SU-DHL-6 (cell line): ENCODE measurements around the gene SPAG4.

Experiments used
- H2AFZ ChIP-seq: fragments of 200-600 bp; sonication (generic); 2 replicates; pipeline ENCODE4 v1.6.1; 2014; ENCODE audit warnings: low read depth, mild to moderate bottlenecking, moderate library complexity, mixed read lengths, antibody characterized with exemption, low read length; ENCODE audit not compliant: severe bottlenecking
- H3F3A ChIP-seq: fragments of 200-600 bp; shearing (Covaris generic); 2 replicates; pipeline ENCODE4 v1.6.0; 2016; ENCODE audit warnings: antibody characterized with exemption, mild to moderate bottlenecking; ENCODE audit not compliant: insufficient read depth
- H3K27ac ChIP-seq: fragments of 200-600 bp; sonication (generic); 2 replicates; pipeline ENCODE4 v1.5.1; 2016; ENCODE audit warnings: low read depth, mild to moderate bottlenecking, low read length, moderate library complexity, mixed read lengths
- H3K27me3 ChIP-seq: fragments of 200-600 bp; sonication (generic), shearing (Covaris generic); 2 replicates; pipeline ENCODE4 v1.6.0; 2014; ENCODE audit warnings: mild to moderate bottlenecking, low read length
- H3K36me3 ChIP-seq: fragments of 200-600 bp; sonication (generic); 2 replicates; pipeline ENCODE4 v1.6.1; 2014; ENCODE audit warnings: mild to moderate bottlenecking, low read length, mixed read lengths
- H3K4me2 ChIP-seq: fragments of 300-600, 200-600 bp; shearing (Covaris generic), sonication (generic); 2 replicates; pipeline ENCODE4 v1.6.0; 2014; ENCODE audit warnings: low read length, low read depth, mild to moderate bottlenecking; ENCODE audit not compliant: poor library complexity, severe bottlenecking
- H3K4me3 ChIP-seq: fragments of 200-600 bp; sonication (generic); 2 replicates; pipeline ENCODE4 v1.5.1; 2014; ENCODE audit warnings: antibody characterized with exemption, low read length, mild to moderate bottlenecking, mixed read lengths; ENCODE audit not compliant: insufficient read depth, poor library complexity, severe bottlenecking
- H3K79me2 ChIP-seq: fragments of 200-600 bp; sonication (generic); 2 replicates; pipeline ENCODE4 v1.6.1; 2014; ENCODE audit warnings: mild to moderate bottlenecking, low read length, moderate library complexity; ENCODE audit not compliant: insufficient read depth
- H3K9ac ChIP-seq: fragments of 200-600 bp; sonication (generic); 2 replicates; pipeline ENCODE4 v1.7.0; 2014; ENCODE audit warnings: mild to moderate bottlenecking, low read length
- H3K9me2 ChIP-seq: fragments of 200-600 bp; sonication (generic); replicated peaks from 2 replicates; pipeline ENCODE4 v1.6.1; 2014; ENCODE audit warnings: low read length; ENCODE audit not compliant: insufficient read depth
- H3K9me3 ChIP-seq: fragments of 200-600 bp; sonication (generic); 2 replicates; pipeline ENCODE4 v1.6.1; 2014; ENCODE audit warnings: low read length, mixed read lengths; ENCODE audit not compliant: insufficient read depth
- H4K20me1 ChIP-seq: fragments of 200-600 bp; sonication (generic); 2 replicates; pipeline ENCODE4 v1.6.1; 2014; ENCODE audit warnings: low read depth, mild to moderate bottlenecking, antibody characterized with exemption, low read length, moderate library complexity, mixed read lengths
- CTCF ChIP-seq: fragments of 200-600 bp; sonication (generic); IDR thresholded peaks from one replicate; pipeline ENCODE4 v1.5.1; 2017; ENCODE audit warnings: antibody characterized with exemption, mild to moderate bottlenecking, low read length, moderate library complexity; ENCODE audit not compliant: insufficient read depth, poor library complexity, severe bottlenecking
- EZH2phosphoT487 ChIP-seq: fragments of 200-600 bp; sonication (generic), shearing (Covaris generic); conservative IDR thresholded peaks from 2 replicates; pipeline ENCODE4 v1.6.1; 2018; ENCODE audit warnings: mild to moderate bottlenecking, antibody characterized with exemption, low read length, moderate library complexity, mixed read lengths

The SPAG4 gene

GRCh38 chr20:35597186-35597585 lies 18.4 kb upstream of the SPAG4 start:
- Histone ChIP-seq H3K27me3 (no peaks in the 10 kb centered on the region), H3F3A (no peaks in the 10 kb centered on the region), H3K4me3 (no peak overlapping the region), H4K20me1 (no peaks in the 10 kb centered on the region), H3K4me2 (no peak overlapping the region), H3K9me3 (no peaks in the 10 kb centered on the region), H3K9me2 (no peaks in the 10 kb centered on the region), H3K79me2 (no peaks in the 10 kb centered on the region), H3K27ac (no peak overlapping the region), H3K9ac (no peak overlapping the region), H3K36me3 (no peaks in the 10 kb centered on the region), H2AFZ (no peak overlapping the region)
- TF ChIP-seq EZH2phosphoT487, result no peak
- no peak for TF ChIP-seq CTCF

- no peak overlapping the region for H3K27ac ChIP-seq
- no peaks in the 10 kb centered on the region for H3F3A ChIP-seq
- H4K20me1 ChIP-seq, result no peaks in the 10 kb centered on the region
- H3K27me3 ChIP-seq, result no peaks in the 10 kb centered on the region
- H3K4me2 ChIP-seq, result no peak overlapping the region
- no peak overlapping the region for H3K9ac ChIP-seq
- no peaks in the 10 kb centered on the region for H3K9me3 ChIP-seq
- no peak overlapping the region for H2AFZ ChIP-seq
- H3K79me2 ChIP-seq, result no peaks in the 10 kb centered on the region
- no peak overlapping the region for H3K4me3 ChIP-seq
- no peak for TF ChIP-seq EZH2phosphoT487
- no peak for TF ChIP-seq CTCF
- H3K36me3 ChIP-seq, result no peaks in the 10 kb centered on the region
- no peaks in the 10 kb centered on the region for H3K9me2 ChIP-seq
Observed at GRCh38 chr20:35598476-35598875, 17.2 kb upstream of the SPAG4 start.

- H3K4me2 ChIP-seq, result no peak overlapping the region
- H3K27ac ChIP-seq, result no peak overlapping the region
- H4K20me1 ChIP-seq, result no peaks in the 10 kb centered on the region
- TF ChIP-seq CTCF (no peak), EZH2phosphoT487 (no peak)
- no peaks in the 10 kb centered on the region for H3F3A ChIP-seq
- no peaks in the 10 kb centered on the region for H3K36me3 ChIP-seq
- H3K9me2 ChIP-seq, result no peaks in the 10 kb centered on the region
- H3K4me3 ChIP-seq, result no peak overlapping the region
- no peaks in the 10 kb centered on the region for H3K27me3 ChIP-seq
- H3K9ac ChIP-seq, result no peak overlapping the region
- no peaks in the 10 kb centered on the region for H3K79me2 ChIP-seq
- H3K9me3 ChIP-seq, result no peaks in the 10 kb centered on the region
- H2AFZ ChIP-seq, result no peak overlapping the region
Observed at GRCh38 chr20:35598899-35599775, 16.5 kb upstream of the SPAG4 start.
